Measurements from ENCODE around the gene ELF4. TPM values are rescaled to one million over a fixed set of nuclear protein-coding genes. Genes with fewer than 3 reads are reported as not detected.

Gene ELF4
- total RNA-seq, 2 experiments from 2014 or later, result 21.4 to 22.5 TPM

DNA sequence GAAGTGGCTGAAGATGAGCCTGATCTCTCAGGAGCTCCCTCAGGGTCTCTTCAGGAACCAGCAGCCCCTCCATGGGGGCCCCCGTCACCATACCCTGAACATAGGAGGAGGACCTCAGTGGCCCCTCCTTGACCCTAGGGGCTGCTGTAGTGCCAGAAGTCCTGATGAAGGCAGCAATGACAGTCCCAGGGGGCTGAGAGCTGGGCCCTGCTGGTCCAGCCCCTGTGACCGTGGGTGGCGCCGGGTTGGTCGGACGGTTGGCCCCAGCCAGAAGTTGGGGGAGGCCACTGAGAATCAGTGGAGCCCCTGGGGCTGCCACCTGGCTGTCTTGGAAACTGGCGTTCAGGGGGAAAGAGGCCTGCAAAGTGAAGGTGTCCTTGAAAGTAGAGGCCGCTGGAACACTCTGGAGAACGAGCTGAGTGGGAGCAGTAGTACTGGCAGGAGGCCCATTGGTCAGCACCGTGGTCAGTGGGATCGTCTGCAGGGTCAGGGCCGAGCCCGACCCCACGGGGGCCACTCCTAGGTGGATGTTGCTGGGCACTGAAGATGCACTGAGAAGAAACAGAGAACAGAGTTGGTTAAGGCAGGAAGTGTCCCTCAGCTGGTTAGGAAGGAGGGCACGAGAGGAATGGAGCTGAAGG lies 43.2 kb downstream of the ELF4 start:
- ChIA-PET CTCF (no interaction called here), POLR2A (interaction anchor here (0.6 kb wide), 1 partner anchor 49 kb away, joined by 3 read pairs; no protein-coding TSS in a partner anchor)

DNA sequence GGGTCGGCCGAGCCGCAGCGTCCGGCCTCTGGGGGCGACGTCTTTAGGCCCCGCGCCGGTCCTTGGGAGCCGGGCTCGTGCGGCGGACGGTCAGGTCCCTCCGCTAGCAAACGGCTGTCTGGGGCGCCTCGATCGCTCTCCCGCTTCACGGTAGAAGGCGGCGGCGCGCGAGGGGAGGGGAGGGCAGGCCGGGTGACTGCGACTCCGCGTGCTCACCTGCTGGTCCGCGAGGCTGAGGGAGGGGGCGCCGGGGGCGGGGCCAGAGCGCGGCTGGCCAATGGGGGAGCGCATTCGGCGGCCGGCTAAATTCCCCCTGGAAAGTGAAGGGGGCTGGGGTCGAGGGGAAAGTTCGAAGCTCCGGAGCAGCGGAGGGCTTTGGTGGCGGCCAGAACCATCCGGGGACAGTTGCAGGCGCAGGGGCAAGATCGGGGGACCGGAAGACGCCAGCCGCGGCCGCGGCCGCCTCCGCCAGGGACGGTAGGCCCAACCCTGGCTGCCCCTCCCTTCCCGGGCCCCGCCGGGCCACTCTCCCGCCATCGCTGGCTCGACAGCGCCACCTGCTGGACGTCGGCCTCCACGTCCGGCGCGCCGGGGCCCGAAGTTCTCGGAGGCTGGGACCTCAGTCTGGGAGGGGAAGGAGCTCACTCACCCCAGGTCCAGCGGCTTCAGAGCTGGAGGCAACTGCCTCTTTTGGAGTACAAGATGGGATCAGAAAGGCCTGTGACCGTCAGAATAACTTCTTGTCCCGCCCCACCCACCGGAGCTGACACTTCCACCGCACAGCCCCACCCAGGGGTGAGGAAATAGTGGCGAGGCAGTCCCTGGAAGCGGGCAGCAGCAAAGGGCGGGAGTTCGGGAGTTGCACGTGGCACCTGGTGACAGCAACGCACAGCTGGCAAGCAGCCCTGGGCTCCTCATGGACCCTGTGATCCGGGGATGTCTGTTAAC lies 49.9 kb downstream of the ELF4 start:
- POLR2A ChIA-PET, result interaction anchor here (1.3 kb wide), 1 partner anchor 99 kb away, joined by 4 read pairs; no protein-coding TSS in a partner anchor
- CTCF ChIA-PET, result interaction anchor here (0.5 to 1.6 kb wide), 24 partner anchors 9 to 761 kb away, joined by 3 to 8 read pairs (median 3); partner anchors contain the start of genes UTP14A and ZDHHC9

DNA sequence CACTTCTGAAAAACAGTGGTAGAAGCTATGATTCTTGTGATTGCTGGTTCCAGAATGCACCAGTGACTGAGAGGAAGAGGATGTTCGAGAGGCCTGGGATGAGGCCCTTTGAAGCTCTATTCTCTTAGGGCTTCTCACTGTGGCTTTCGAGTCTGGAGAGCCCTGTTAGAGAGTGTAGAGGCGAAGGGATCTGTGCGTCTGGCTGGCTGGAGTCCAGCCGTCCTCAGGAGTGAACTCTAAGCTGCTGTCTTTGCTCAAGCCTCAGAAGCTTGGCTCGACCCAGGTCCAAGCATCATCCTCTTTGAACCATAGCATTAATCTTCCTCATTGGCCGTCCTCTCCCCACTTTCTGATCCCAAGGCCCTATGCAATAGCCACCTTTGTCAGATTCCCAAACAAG lies 51.6 kb downstream of the ELF4 start:
- CTCF ChIA-PET, result no interaction called here
- POLR2A ChIA-PET, result no interaction called here

DNA sequence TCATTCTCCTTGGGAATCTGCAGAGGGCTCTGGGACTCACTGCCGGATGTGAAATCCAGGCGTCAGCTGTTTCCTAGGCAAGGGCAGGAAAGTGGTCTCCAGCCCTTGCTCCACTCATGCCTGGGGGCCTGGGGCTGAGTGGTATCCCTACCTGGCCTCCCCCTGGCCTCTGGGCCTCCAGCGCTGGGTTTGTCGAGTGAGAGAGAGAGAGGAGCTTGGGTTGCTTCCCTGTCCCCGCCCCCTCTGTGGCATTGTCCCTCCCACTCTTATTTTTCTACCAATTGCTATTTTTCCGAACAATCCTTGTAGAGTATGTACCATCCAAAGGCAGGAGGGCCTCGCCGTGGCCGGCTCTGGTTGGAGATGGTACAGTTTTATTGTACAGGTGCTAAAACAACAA lies 53.1 kb downstream of the ELF4 start:
- ChIA-PET POLR2A (no interaction called here), CTCF (no interaction called here)

DNA sequence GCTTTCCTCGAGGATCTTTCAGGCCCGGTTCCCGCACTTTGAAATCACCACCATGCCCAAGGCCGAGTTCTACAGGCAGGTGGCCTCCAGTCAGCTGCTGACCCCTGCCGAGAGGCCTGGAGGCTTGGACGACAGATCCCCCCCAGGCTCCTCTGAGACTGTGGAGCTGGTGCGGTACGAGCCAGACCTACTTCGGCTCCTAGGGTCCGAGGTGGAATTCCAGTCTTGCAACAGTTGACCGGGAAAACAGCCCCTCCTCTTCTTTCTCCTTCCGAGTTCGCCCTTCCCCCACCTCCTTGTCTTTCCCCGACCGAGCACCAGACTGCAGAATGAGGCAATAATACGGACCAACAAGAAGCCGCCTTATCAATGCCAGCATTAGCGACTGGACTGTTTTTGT lies 54.4 kb downstream of the ELF4 start:
- ChIA-PET POLR2A (no interaction called here), CTCF (no interaction called here)

DNA sequence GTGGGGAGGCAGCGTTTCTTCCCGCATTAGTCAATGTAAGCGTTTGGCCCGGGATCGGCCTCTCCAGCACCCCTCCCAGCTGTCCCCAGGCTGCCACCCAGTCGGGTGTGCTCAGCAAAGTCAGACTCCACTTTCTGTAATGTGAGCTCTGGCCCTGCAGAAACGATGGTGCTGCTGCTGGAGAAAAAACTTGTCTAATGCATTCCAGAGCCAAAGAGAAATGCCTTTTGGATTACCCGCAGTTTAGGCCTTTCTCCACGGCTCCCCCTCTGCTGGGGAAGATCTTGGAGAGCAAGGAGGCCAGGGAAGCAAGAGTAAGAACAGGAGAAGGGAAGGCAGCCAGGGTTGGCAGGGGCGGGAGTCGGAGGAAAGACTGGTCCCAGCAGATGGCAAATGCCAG lies 55.2 kb downstream of the ELF4 start:
- POLR2A ChIA-PET, result no interaction called here
- CTCF ChIA-PET, result no interaction called here

DNA sequence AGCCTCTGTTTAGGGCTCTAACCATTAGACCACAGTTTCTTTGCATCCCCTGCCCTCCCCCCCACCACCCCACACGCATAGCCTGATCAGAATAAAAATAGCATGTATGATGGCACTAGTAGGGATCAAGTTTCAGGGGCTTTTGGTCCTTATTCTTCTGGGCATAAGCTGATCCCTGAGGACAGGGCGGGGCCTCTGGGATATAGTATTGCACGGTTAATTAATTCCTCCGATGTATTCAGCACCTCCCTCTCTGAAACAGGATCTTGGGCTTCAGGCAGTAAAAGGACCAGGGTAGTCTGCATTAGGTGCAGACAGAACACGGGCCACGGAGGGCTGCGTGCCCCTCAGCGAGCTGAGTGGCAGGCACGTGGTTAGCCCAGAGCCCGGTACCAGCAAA lies 57.1 kb downstream of the ELF4 start:
- CTCF ChIA-PET, result no interaction called here

DNA sequence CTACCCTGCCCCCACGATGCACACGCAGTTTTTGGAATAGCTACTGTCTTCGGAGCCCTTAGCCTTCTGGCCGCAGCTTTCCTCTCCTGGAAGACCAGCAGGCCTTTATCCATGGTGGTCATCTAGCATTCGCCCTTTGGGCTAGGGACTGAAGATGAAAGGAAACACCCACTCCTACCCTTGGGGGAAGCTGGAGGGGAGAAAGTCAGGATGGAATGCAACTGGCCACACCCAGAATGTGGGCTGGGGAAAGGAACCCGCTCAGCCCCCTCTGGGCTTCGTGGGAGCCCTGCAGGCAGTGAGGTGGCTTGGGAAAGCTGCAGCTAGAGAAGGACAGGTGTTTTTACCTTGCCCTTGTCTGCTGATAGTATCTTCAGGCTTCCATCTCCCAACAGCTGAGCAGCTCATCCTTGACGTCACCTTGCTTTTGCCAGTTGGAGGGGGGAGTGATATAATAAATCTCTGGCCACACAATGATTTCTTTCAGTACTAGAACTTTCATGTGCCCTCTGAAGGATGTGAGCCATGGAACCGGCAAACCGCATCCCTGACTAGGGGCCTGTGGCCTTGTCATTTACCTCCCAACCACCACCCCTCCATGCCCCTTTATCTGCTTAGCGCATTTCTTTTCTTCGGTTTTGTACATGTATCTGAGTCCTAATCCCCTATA lies 59.0 kb downstream of the ELF4 start:
- POLR2A ChIA-PET, result no interaction called here
- CTCF ChIA-PET, result interaction anchor here (1.3 kb wide), 1 partner anchor 9 kb away, joined by 5 read pairs; no protein-coding TSS in a partner anchor

More for the DNA sequence above, 57.1 kb downstream of the ELF4 start:
- POLR2A ChIA-PET, result no interaction called here

DNA sequence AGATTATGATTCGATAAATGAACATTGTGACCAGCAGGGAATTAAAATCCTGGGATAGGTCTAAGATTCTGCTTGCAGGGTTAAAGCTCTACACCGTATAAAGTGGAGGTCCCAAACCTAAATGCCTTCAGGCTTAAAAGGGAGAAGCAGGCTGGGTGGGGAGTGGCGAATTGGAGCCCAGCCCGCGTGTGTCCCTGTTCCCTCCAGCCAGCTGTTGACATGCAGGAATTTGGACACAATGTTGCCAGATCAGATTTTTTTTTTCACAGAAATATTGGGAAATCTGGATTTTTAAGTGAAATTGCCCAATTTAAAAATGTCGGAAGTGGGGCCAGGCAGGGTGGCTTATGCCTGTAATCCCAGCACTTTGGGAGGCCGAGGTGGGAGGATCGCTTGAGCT lies 60.5 kb downstream of the ELF4 start:
- CTCF ChIA-PET, result no interaction called here
- POLR2A ChIA-PET, result no interaction called here

DNA sequence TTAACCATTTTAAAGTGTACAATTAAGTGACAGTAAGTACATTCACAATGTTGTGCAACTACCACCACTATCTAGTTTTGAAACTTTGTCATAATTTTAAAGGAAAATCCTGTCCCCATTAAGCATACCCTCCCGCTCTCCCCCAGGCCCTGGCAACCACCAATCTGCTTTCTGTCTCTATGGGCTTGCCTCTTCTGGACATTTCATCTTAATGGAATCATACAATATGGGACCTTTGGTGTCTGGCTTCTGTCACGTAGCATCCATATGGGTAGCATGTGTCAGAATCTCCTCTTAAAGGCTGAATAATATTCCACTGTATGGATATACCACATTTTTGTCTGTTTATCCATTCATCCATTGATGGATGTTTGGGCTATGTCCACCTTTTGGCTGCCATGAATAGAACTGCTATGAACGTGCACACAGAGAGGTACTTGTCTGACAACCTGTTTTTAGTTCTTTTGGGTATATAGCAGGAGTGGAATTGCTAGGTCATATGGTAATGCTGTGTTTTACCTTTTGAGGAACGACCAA lies 61.5 kb downstream of the ELF4 start:
- POLR2A ChIA-PET, result no interaction called here
- CTCF ChIA-PET, result no interaction called here

DNA sequence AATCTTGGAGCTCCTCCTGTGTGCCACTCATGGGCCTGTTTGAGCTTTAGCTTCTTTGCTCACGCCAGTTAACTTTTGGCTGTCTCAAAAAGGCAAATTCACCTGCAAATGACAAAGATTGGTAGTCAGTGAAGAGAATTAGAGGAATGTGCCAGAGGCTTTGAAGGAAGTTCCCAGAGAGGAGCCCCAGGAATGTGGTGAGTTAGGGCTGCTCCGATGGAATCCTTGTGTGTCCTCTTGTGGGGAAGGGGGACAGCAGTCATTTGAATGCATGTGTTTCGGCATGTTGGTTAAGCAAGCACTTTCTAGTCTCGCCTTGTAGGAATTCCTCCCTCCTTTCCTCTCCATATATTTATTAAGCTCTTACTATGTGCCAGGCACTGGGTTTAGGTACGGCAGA lies 62.9 kb downstream of the ELF4 start:
- CTCF ChIA-PET, result no interaction called here
- POLR2A ChIA-PET, result no interaction called here

DNA sequence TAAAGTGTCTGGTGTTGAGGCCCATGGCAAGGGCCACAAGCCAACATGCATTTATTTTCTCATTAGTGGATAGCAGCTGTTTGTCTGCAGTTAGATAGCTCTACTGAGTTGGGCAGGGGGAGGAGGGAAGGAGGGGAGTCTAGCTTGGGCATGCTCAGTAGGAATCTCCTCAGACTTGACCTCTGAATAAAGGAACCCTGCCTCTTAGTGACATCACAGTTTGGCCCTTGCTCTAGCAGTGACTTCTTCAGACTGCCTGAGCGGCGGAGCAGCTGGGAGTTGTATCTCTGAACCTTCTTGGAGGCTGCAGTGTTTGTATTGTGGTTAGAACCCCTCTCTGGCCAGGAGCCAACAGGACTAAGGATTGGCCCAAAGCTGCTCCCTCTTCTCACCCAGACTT lies 70.5 kb downstream of the ELF4 start:
- ChIA-PET POLR2A (no interaction called here), CTCF (interaction anchor here (1.9 kb wide), 1 partner anchor 12 kb away, joined by 6 read pairs; no protein-coding TSS in a partner anchor)

DNA sequence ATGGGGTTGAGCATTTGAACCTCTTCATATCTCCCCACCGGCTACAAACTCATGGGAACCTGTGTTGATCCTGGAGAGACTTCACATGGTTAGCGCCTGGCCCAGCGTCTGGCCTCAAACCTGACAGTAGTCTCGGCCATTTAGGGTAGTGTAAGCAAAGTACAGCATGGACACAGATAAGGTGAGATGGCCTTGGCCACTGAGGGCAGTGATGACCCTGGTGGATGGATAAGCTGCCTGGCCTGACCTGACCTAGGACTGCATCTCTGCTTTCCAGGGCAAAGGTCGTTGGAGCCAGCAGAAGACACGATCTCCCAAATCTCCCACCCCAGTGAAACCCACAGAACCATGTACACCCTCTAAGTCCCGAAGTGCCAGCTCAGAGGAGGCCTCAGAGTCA lies 76.1 kb downstream of the ELF4 start:
- ChIA-PET CTCF (no interaction called here), POLR2A (no interaction called here)

DNA sequence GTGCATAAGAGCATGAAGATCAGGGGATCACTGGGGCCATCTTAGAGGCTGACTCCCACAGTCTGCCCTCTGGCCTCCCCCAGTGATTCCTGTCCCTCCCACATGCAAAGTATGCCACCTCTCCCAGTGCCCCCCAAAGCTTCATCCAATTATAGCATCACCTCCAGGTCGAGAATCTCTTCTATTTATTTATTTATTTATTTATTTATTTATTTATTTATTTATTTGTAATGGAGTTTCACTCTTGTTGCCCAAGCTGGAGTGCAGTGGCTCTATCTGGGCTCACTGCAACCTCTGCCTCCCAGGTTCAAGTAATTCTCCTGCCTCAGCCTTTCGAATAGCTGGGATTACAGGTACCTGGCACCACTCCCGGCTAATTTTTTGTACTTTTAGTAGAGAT lies 77.7 kb downstream of the ELF4 start:
- ChIA-PET CTCF (no interaction called here), POLR2A (no interaction called here)

DNA sequence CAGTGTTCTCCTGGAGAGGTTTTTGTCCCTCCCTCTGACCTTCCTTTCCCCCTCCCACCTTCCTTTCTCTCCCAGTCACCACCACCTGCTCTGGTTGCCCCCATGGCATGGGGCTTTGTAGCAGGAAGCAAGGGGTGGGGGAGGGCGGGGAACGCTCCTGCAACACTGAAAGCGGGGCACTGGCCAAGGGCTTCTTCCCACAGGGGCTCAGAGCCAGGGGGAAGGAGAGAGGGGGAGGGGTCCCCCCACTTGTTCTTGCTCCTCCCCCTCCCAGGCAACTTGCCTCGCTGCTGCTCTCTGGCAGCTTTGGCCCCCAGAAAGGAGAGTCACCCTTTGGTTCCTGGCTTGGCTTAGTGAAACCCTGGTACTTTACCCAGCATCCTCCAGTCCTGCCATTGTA lies 79.5 kb downstream of the ELF4 start:
- POLR2A ChIA-PET, result no interaction called here
- CTCF ChIA-PET, result interaction anchor here (1.0 kb wide), 1 partner anchor 105 kb away, joined by 3 read pairs; no protein-coding TSS in a partner anchor

DNA sequence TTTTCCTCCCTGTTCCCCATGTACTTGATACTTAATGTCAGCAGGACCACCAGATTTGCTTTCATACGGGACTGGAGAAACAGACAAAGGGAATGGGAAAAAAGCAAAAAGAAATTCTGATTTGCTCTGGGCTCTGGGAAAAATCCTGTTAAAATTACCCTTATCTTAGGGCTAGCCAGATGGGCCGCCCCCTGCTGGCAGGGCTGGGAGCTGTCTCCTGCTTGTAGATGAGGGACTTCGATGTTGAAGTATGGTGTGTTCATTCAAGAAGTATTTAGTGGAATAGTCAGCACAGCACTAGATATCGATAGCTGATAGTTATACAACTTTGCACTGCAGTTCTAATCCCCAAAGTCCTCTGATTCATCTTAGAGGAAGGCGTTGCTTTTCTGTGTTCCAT lies 82.1 kb downstream of the ELF4 start:
- POLR2A ChIA-PET, result no interaction called here
- CTCF ChIA-PET, result interaction anchor here (0.6 to 1.8 kb wide), 8 partner anchors 9 to 420 kb away, joined by 3 to 7 read pairs (median 4); no protein-coding TSS in a partner anchor

DNA sequence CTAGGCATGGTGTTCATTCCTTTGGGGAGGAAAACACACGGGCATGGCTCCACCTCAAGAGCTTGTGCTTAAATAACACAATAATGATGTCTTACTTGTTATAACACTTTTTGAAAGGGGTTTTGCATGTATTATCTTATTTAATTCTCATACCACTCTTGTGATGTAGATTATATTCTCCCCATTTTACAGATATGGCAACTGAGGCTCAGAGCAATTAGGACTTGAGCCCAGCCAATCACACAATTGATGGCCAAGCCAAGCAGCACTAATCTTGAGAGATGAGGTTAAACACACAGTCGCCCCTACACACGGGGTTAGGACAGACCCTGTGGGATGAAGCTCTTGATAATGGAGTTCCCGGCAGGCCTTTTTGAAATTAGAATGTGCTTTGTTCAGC lies 82.7 kb downstream of the ELF4 start:
- ChIA-PET POLR2A (no interaction called here), CTCF (interaction anchor here (0.6 to 1.8 kb wide), 9 partner anchors 9 to 419 kb away, joined by 3 to 7 read pairs (median 4); no protein-coding TSS in a partner anchor)

DNA sequence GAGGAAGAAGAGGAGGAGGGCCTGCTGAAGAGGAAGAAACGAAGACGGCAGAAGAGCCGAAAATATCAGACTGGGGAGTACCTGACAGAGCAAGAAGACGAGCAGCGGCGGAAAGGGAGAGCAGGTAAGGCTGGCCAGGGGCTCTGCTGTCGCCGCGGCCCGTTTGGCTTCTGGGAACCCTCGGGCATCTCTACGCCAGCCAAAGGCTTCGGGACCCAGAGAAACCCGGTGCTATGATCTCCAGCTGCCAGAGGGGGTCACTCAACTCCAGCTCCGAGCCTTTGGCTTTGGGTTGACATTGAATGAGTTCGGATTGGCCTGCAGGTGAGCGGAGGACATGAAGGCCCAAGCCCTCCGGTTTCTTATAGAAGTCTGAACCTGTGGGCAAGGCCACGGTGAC lies 85.0 kb downstream of the ELF4 start:
- POLR2A ChIA-PET, result no interaction called here
- CTCF ChIA-PET, result no interaction called here

DNA sequence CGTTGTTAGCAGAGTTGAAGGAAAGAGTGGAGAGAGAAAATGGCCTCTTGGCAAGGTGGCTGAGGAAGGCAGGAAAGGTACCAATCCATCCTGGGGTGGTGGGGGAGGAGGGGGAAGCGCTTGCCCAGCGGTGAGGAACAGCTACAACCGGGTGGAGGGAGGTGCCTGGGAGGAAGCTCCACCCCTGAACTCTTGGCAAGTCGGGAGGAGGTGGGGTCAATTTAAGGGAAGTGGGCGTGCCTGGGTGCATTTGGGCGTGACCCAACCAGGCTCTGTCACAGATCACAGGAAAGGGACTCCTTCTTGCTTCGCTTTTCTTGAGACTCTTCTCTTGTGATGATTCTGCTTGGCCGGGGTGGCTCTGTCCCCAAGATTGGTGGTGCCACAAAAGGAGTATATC lies 86.2 kb downstream of the ELF4 start:
- ChIA-PET POLR2A (no interaction called here), CTCF (interaction anchor here (0.7 to 1.2 kb wide), 2 partner anchors 13 to 56 kb away, joined by 3 read pairs; no protein-coding TSS in a partner anchor)

DNA sequence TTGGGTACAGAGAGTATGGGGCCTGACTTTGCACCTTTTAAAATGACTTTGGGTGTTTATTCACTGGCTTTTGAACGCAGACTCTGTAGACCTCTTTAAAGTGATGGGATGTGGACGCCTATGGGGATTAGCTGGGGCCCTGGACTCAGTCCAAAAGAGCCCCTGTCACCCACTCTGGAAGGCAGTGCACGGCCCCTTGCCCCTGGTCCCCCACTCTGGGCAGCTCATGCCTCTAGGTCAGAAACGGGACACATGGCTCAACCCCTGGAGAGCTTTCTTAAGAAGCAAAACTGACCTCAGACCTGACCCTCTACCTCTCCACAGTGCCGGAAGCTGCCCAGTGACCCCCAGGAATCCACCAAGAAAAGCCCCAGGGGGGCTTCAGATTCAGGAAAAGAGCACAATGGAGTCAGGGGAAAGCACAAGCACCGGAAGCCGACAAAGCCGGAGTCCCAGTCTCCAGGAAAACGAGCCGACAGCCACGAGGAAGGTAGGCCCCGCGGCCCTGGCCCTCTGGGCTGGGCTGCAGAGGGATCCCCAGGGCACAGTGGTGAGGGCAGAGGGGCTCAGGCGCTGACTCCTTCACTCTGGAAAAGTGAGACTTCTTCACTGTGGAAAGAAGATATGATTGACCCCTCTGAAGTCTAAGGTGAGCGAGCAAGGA lies 89.5 kb downstream of the ELF4 start:
- ChIA-PET CTCF (no interaction called here), POLR2A (no interaction called here)
